Esophagus (tissue), 2 donors: ENCODE results near the gene FBXO36. TPM values are rescaled to one million over a fixed set of nuclear protein-coding genes. Genes with fewer than 3 reads are reported as not detected.

Source experiments
- H3K27ac ChIP-seq, 2 donors: one replicate each; pipeline ENCODE4 v1.5.1; 2013; ENCODE audit warnings: low read depth in 2 of 2, mild to moderate bottlenecking in 2 of 2, inconsistent platforms in 1 of 2, low read length in 1 of 2, moderate library complexity in 1 of 2
- H3K27me3 ChIP-seq, 2 donors: one replicate each; pipeline ENCODE4 v1.6.1; 2013; ENCODE audit warnings: low read length in 2 of 2, control low read depth in 1 of 2, mild to moderate bottlenecking in 1 of 2; ENCODE audit not compliant: insufficient read depth in 2 of 2, control insufficient read depth in 1 of 2
- H3K36me3 ChIP-seq, 2 donors: one replicate each; pipeline ENCODE4 v1.6.1; 2013; ENCODE audit warnings: low read length in 1 of 2; ENCODE audit not compliant: control insufficient read depth in 2 of 2, insufficient read depth in 2 of 2
- H3K4me1 ChIP-seq, 2 donors: one replicate each; pipeline ENCODE4 v1.6.1; 2013; ENCODE audit warnings: low read length in 1 of 2; ENCODE audit not compliant: control insufficient read depth in 2 of 2, insufficient read depth in 2 of 2
- H3K4me3 ChIP-seq, 2 donors: one replicate each; pipeline ENCODE4 v1.5.1; 2013; ENCODE audit warnings: low read length in 2 of 2, mild to moderate bottlenecking in 2 of 2, low read depth in 1 of 2, moderate library complexity in 1 of 2
- H3K9me3 ChIP-seq, 2 donors: one replicate each; pipeline ENCODE4 v1.6.1; 2013; ENCODE audit warnings: mild to moderate bottlenecking in 2 of 2, low read depth in 1 of 2, low read length in 1 of 2, moderate library complexity in 1 of 2; ENCODE audit not compliant: control insufficient read depth in 2 of 2, insufficient read depth in 1 of 2
- WGBS, 2 donors: extraction: QIAGEN DNeasy Blood & Tissue Kit; methylation state at CpG; one replicate each; pipeline ENCODE4 v1.1.7; 2013; 5-methylcytosine and 5-hydroxymethylcytosine counted together
- polyA plus RNA-seq, 2 donors: library from polyadenylated mRNA; stranded (reverse); fragments of 200-250 nt; gene quantifications; one replicate each; pipeline ENCODE4 v1.2.3, GENCODE V29; 2013
- donor health status: healthy with polysubstance abuse.
- donor health status: Bipolar disorder and iron deficiency.

FBXO36 gene, protein sequence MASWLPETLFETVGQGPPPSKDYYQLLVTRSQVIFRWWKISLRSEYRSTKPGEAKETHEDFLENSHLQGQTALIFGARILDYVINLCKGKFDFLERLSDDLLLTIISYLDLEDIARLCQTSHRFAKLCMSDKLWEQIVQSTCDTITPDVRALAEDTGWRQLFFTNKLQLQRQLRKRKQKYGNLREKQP
- polyA plus RNA-seq: 1 to 10 TPM in 1 of 2 donors, under 1 TPM in 1; 0.57 to 1.3 TPM

- H3K4me1 ChIP-seq: no peaks in the 10 kb centered on the region
- no peaks in the 10 kb centered on the region for H3K9me3 ChIP-seq
- no peaks in the 10 kb centered on the region for H3K27me3 ChIP-seq
- WGBS, 2 donors: 1 to 2% methylated on average over 56 to 61 of the region's 61 CpGs
- peaks cover 0 to 2% of the 10 kb centered on the region in 2 donors for H3K36me3 ChIP-seq
- H3K27ac ChIP-seq: peak within 1 kb of the TSS; percentile 99 to 100
- H3K4me3 ChIP-seq: peak within 1 kb of the TSS; percentile 90
Observed at GRCh38 chr2:229922449-229923386, at the start of gene FBXO36. Gene FBXO36 (plus strand): TSS chr2:229922503. CDS start chr2:229922514, 11 bp downstream.

DNA sequence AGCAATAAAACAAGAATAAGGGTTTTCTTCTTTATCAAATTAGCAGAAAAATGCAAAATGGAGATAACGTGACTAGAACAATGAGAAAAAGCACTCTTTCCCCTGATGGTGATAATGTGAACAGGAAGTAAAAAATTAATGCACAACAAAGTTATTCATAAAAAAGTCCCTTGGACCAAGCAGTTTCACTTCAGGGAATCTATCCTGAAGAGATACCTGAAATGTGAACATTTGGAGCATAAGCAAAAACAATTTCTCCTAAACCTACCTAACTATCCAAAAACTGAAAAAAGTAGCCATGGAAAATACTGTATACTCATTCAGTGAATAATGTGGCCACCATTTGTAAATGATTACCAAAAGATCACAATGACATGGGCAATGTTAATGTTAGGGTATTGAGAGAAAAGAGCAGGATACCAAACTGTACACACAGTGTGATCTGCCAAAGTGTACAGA lies 49.2 kb upstream of the FBXO36 start:
- Histone ChIP-seq H3K36me3 (peaks cover 0 to 3% of the 10 kb centered on the region in 2 donors), H3K27me3 (no peaks in the 10 kb centered on the region), H3K9me3 (no peaks in the 10 kb centered on the region), H3K4me3 (no peak overlapping the region), H3K27ac (no peak overlapping the region), H3K4me1 (no peaks in the 10 kb centered on the region)
- 48 to 54% methylated on average over 1 of the region's 1 CpG for WGBS, 2 donors

DNA sequence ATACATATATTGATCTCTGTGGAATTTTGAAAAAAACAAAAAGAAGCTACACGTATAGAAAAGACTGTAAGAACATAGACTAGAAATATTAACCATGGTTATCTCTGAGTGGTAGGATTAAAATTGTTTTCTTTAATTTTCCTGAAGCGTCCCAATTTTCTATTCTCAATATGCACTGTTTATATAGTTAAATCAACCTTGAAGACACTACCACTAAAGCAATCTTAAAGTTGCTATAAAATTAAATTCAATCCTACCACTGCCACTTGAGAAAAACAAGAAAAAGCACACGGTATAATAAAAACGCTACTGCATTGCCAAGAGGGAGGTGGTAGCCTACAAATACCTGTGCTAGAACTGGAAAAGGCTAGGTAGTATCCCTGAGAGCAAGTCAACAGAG lies 47.7 kb upstream of the FBXO36 start:
- H3K4me1 ChIP-seq: no peaks in the 10 kb centered on the region
- peaks cover 6 to 7% of the 10 kb centered on the region in 2 donors for H3K36me3 ChIP-seq

GRCh38 chr2:229875549-229875948 lies 46.8 kb upstream of the FBXO36 start:
- Histone ChIP-seq H3K4me3 (no peak overlapping the region), H3K4me1 (no peaks in the 10 kb centered on the region), H3K36me3 (peaks cover 6 to 7% of the 10 kb centered on the region in 2 donors), H3K27ac (no peak overlapping the region), H3K9me3 (no peaks in the 10 kb centered on the region), H3K27me3 (no peaks in the 10 kb centered on the region)
- 73 to 80% methylated on average over 2 of the region's 2 CpGs for WGBS, 2 donors

More for the DNA sequence above, 47.7 kb upstream of the FBXO36 start:
- H3K9me3 ChIP-seq: no peaks in the 10 kb centered on the region
- no peak overlapping the region for H3K4me3 ChIP-seq
- H3K27me3 ChIP-seq: no peaks in the 10 kb centered on the region
- H3K27ac ChIP-seq: no peak overlapping the region
- WGBS, 2 donors: 80% methylated on average over 4 of the region's 4 CpGs

- H3K36me3 ChIP-seq: peaks cover 6 to 7% of the 10 kb centered on the region in 2 donors
- no peaks in the 10 kb centered on the region for H3K27me3 ChIP-seq
- H3K4me1 ChIP-seq: no peaks in the 10 kb centered on the region
- no peak overlapping the region for H3K4me3 ChIP-seq
- no peaks in the 10 kb centered on the region for H3K9me3 ChIP-seq
- WGBS, 2 donors: 76 to 83% methylated on average over 6 of the region's 6 CpGs
- H3K27ac ChIP-seq: no peak overlapping the region
Observed at GRCh38 chr2:229879191-229879950, 42.9 kb upstream of the FBXO36 start.

- no peaks in the 10 kb centered on the region for H3K4me1 ChIP-seq
- H3K36me3 ChIP-seq: peaks cover 6 to 7% of the 10 kb centered on the region in 2 donors
- no peaks in the 10 kb centered on the region for H3K9me3 ChIP-seq
- H3K4me3 ChIP-seq: no peak overlapping the region
- no peak overlapping the region for H3K27ac ChIP-seq
- WGBS, 2 donors: 73 to 88% methylated on average over 5 of the region's 5 CpGs
- H3K27me3 ChIP-seq: no peaks in the 10 kb centered on the region
Observed at GRCh38 chr2:229880892-229881586, 41.3 kb upstream of the FBXO36 start.

- Histone ChIP-seq H3K4me1 (no peaks in the 10 kb centered on the region), H3K4me3 (no peak overlapping the region), H3K9me3 (no peaks in the 10 kb centered on the region), H3K36me3 (peaks cover 6 to 7% of the 10 kb centered on the region in 2 donors), H3K27ac (no peak overlapping the region), H3K27me3 (no peaks in the 10 kb centered on the region)
- 67 to 75% methylated on average over 2 of the region's 2 CpGs for WGBS, 2 donors
Observed at GRCh38 chr2:229882583-229882982, 39.7 kb upstream of the FBXO36 start.

- 87 to 94% methylated on average over 5 of the region's 5 CpGs for whole genome bisulfite sequencing, 2 donors
- no peaks in the 10 kb centered on the region for H3K27me3 ChIP-seq
- no peaks in the 10 kb centered on the region for H3K4me1 ChIP-seq
- no peak overlapping the region for H3K27ac ChIP-seq
- no peaks in the 10 kb centered on the region for H3K9me3 ChIP-seq
- no peak overlapping the region for H3K4me3 ChIP-seq
- H3K36me3 ChIP-seq: no peaks in the 10 kb centered on the region
Observed at GRCh38 chr2:229884775-229885699, 37.3 kb upstream of the FBXO36 start.
